HG03354 (cell line): ENCODE results near the gene COL4A2.
"Not testable (repeated sequence)": the region's sequence is repeated elsewhere in the genome, so short reads cannot be mapped to it uniquely, and the experiment has no call there.

Experiments
- ATAC-seq: cut with Tn5 transposase; IDR thresholded peaks from one replicate; pipeline ENCODE4 v1.9.1; 2021; ENCODE audit warnings: mild to moderate bottlenecking; ENCODE audit not compliant: unreplicated experiment, poor library complexity, severe bottlenecking

Gene COL4A2

GRCh38 chr13:110303644-110304043 is 3.4 kb upstream of the COL4A2 start:
- no peak for ATAC-seq

GRCh38 chr13:110304256-110304655 is 2.8 kb upstream of the COL4A2 start:
- ATAC-seq: no peak

- ATAC-seq: no peak
Observed at GRCh38 chr13:110305001-110305400, 2.1 kb upstream of the COL4A2 start.

GRCh38 chr13:110305544-110305943 is 1.5 kb upstream of the COL4A2 start:
- ATAC-seq: no peak

- no peak for ATAC-seq
Observed at GRCh38 chr13:110305949-110306339, 1.1 kb upstream of the COL4A2 start.

- no peak for ATAC-seq
Observed at GRCh38 chr13:110306340-110306959, 634 bp upstream of the COL4A2 start.

- no peak for ATAC-seq
Observed at GRCh38 chr13:110307767-110308655, 927 bp downstream of the COL4A2 start.

GRCh38 chr13:110308656-110309359 is 1.7 kb downstream of the COL4A2 start:
- ATAC-seq: no peak

GRCh38 chr13:110309661-110310524 is 2.8 kb downstream of the COL4A2 start:
- no peak for ATAC-seq

- ATAC-seq: no peak
Observed at GRCh38 chr13:110310541-110311442, 3.7 kb downstream of the COL4A2 start.

- ATAC-seq: no peak
Observed at GRCh38 chr13:110311443-110312338, 4.6 kb downstream of the COL4A2 start.

- ATAC-seq: no peak
Observed at GRCh38 chr13:110312339-110313031, 5.4 kb downstream of the COL4A2 start.

- not testable (repeated sequence) for ATAC-seq
Observed at GRCh38 chr13:110313261-110313660, 6.2 kb downstream of the COL4A2 start.

- not testable (repeated sequence) for ATAC-seq
Observed at GRCh38 chr13:110313733-110314132, 6.6 kb downstream of the COL4A2 start.

- ATAC-seq: no peak
Observed at GRCh38 chr13:110314516-110315245, 7.6 kb downstream of the COL4A2 start.

- no peak for ATAC-seq
Observed at GRCh38 chr13:110316196-110316595, 9.1 kb downstream of the COL4A2 start.

- ATAC-seq: no peak
Observed at GRCh38 chr13:110317093-110317492, 10.0 kb downstream of the COL4A2 start.
